Fibroblast of lung (primary cell): Measurements from ENCODE around the gene FOXD3.

Experiments used
- EZH2 ChIP-seq: IDR thresholded peaks from 2 replicates; pipeline ENCODE4 v1.5.1; 2012; ENCODE audit warnings: low read length, control low read depth, mild to moderate bottlenecking; ENCODE audit errors: missing control alignments
- TF ChIP-seq, protein P1 (sequence below), 2 donors: IDR thresholded peaks in 1 of 2; conservative IDR thresholded peaks in 1 of 2; 1 replicate in 1 of 2; 2 replicates in 1 of 2; pipeline ENCODE4 v1.5.1; 2011 to 2012; ENCODE audit warnings: low read length in 2 of 2, control low read depth in 1 of 2, inconsistent platforms in 1 of 2, low read depth in 1 of 2, mild to moderate bottlenecking in 1 of 2

- TF ChIP-seq, protein P1, sequence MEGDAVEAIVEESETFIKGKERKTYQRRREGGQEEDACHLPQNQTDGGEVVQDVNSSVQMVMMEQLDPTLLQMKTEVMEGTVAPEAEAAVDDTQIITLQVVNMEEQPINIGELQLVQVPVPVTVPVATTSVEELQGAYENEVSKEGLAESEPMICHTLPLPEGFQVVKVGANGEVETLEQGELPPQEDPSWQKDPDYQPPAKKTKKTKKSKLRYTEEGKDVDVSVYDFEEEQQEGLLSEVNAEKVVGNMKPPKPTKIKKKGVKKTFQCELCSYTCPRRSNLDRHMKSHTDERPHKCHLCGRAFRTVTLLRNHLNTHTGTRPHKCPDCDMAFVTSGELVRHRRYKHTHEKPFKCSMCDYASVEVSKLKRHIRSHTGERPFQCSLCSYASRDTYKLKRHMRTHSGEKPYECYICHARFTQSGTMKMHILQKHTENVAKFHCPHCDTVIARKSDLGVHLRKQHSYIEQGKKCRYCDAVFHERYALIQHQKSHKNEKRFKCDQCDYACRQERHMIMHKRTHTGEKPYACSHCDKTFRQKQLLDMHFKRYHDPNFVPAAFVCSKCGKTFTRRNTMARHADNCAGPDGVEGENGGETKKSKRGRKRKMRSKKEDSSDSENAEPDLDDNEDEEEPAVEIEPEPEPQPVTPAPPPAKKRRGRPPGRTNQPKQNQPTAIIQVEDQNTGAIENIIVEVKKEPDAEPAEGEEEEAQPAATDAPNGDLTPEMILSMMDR (conservative IDR thresholded peaks at IDR 0.05 in 1 of 2, IDR thresholded peaks at IDR 0.05 in 1 of 2; ENCODE audit: low read depth in 1 of 2, low read length in 2 of 2), result no peak
- TF ChIP-seq EZH2, result no peak
Observed at GRCh38 chr1:63277195-63278192, 44.9 kb upstream of the FOXD3 start.
